ENCODE data around the gene COL6A2. TPM values are rescaled to one million over a fixed set of nuclear protein-coding genes. Genes with fewer than 3 reads are reported as not detected.

COL6A2 gene
- total and polyA plus RNA-seq, 2 of the 13 experiments (the other 11 are each of a cell fraction or from before 2014, with no cell fraction given) = 0.07 to 0.41 TPM

- no peak for DNase-seq (ENCODE audit: low spot score)
- 46% methylated on average over 9 of the region's 26 CpGs for whole genome bisulfite sequencing (ENCODE audit: low lambda C conversion rate)
- TF ChIP-seq ZNF343 (CRISPR knock-in tag; IDR thresholded peaks at IDR 0.05) = no peak
- TF ChIP-seq STAT5B (CRISPR knock-in tag; IDR thresholded peaks at IDR 0.05) = no peak
- no peak for TF ChIP-seq REST (IDR thresholded peaks at IDR 0.05; ENCODE audit: borderline replicate concordance in 1 of 2, low read depth in 1 of 2, low read length in 2 of 2)
- no peak for TF ChIP-seq IRX3 (CRISPR knock-in tag; IDR thresholded peaks at IDR 0.05; ENCODE audit: borderline replicate concordance, low read depth)
- Histone ChIP-seq H3K4me1 (ENCODE audit: insufficient read depth, low read length) (no peaks in the 10 kb centered on the region), H4K20me1 (ENCODE audit: insufficient read depth, low read length) (no peaks in the 10 kb centered on the region), H3K9me3 (ENCODE audit: low read length) (peaks cover 2% of the 10 kb centered on the region), H3K27me3 (ENCODE audit: control insufficient read depth in 1 of 2, insufficient read depth in 2 of 2, low read length in 2 of 2) (peaks cover 0 to 3% of the 10 kb centered on the region in 2 experiments; a peak in 2 of 5 replicates), H3K36me3 (replicated peaks in 1 of 2; ENCODE audit: control insufficient read depth in 1 of 2, insufficient read depth in 2 of 2, low read length in 2 of 2) (no peaks in the 10 kb centered on the region), H3K4me2 (ENCODE audit: low read depth, low read length) (no peak overlapping the region), H3K27ac (ENCODE audit: extremely low read length, insufficient read depth, low read length) (no peak overlapping the region), H3K4me3 (replicated peaks in 1 of 3; ENCODE audit: insufficient read depth in 1 of 3, low read depth in 2 of 3, low read length in 3 of 3) (no peak overlapping the region), H3K79me2 (ENCODE audit: insufficient read depth, low read length) (no peaks in the 10 kb centered on the region), H2AFZ (ENCODE audit: low read length) (no peak overlapping the region), H3K9ac (ENCODE audit: insufficient read depth, low read depth, low read length) (no peak overlapping the region)
- no TSS peak for BruUV-seq (replicated peaks)
- in situ Hi-C loops (cut with HindIII; ENCODE audit: extremely low pct_ligation_motif_present, low pct_unique_long_range_greater_than_20kb) = no loop called here
- POLR2A ChIA-PET = no interaction called here
- no peak for ATAC-seq
- CTCF ChIA-PET (ENCODE audit: low intra/inter-chr PET ratio, low total read pairs) = no interaction called here
- FAIRE-seq = no peak
- intact Hi-C loops (cut with micrococcal nuclease; ENCODE audit: unreplicated experiment) = no loop called here
Measured at GRCh38 chr21:46056450-46056903, 41.4 kb upstream of the COL6A2 start.
